ENCODE results near the gene TBPL1. TPM values are rescaled to one million over a fixed set of nuclear protein-coding genes. Genes with fewer than 3 reads are reported as not detected.

Gene TBPL1
- total and polyA plus RNA-seq, 2 of the 8 experiments (the other 6 are each of a cell fraction or from before 2014, with no cell fraction given): 32.5 to 67.0 TPM

DNA sequence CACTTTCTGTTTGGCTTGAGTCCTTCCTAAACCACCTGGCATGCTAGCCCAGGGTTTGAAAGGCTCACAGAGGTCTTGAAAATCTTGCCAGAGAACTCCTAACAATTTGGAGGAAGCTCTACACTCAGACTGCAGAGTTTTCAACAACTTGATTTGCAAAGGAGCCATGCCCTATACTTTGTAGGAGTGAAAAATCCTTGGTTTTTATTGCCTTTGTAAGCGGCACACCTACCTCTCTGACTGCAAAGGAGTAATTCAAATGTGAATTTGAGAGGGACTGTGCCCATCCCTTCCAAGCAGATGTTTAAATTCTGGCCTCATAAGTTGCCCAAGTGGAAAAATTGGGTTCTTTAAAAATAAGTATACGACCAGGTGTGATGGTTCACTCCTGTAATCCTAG lies 58.0 kb downstream of the TBPL1 start:
- H3K4ac ChIP-seq (replicated peaks; ENCODE audit: insufficient read length, low read depth, low read length): no peak overlapping the region
- H3K18ac ChIP-seq (ENCODE audit: extremely low read depth, low read length): no peak overlapping the region
- FAIRE-seq (no peak), DNase-seq (ENCODE audit: low read depth in 1 of 2, low spot score in 2 of 2) (no peak)
- H4K91ac ChIP-seq (replicated peaks; ENCODE audit: insufficient read length, low read length): no peak overlapping the region
- H3K79me2 ChIP-seq (ENCODE audit: control insufficient read depth in 1 of 2, insufficient read depth in 2 of 2, low read length in 2 of 2): no peaks in the 10 kb centered on the region
- H4K5ac ChIP-seq (ENCODE audit: insufficient read length, low read depth, low read length): no peak overlapping the region
- no peak overlapping the region for H2BK5ac ChIP-seq (ENCODE audit: low read depth, low read length)
- H3K27ac ChIP-seq (ENCODE audit: low read depth, low read length): no peak overlapping the region
- no peak overlapping the region for H3K14ac ChIP-seq (ENCODE audit: insufficient read length)
- H3K36me3 ChIP-seq (ENCODE audit: control insufficient read depth in 2 of 4, insufficient read depth in 4 of 4, low read length in 3 of 4): no peaks in the 10 kb centered on the region
- ChIA-PET CTCF (ENCODE audit: partially characterized antibody) (interaction anchor here (1.3 to 1.6 kb wide), 4 partner anchors 34 to 86 kb away, joined by 3 to 8 read pairs (median 4); no protein-coding TSS in a partner anchor), POLR2A (ENCODE audit: partially characterized antibody) (no interaction called here)
- H4K20me1 ChIP-seq (replicated peaks in 1 of 2; ENCODE audit: control insufficient read depth in 1 of 2, insufficient read depth in 2 of 2, low read length in 2 of 2): no peaks in the 10 kb centered on the region
- H2BK15ac ChIP-seq (ENCODE audit: low read length): no peak overlapping the region
- no peak overlapping the region for H2BK120ac ChIP-seq (replicated peaks; ENCODE audit: low read depth, low read length)
- H2AFZ ChIP-seq (ENCODE audit: low read length): no peak overlapping the region
- H3K23ac ChIP-seq (ENCODE audit: insufficient read length): no peak overlapping the region
- H2BK12ac ChIP-seq (ENCODE audit: low read depth, low read length): no peak overlapping the region
- TF ChIP-seq TBP (IDR thresholded peaks at IDR 0.05; ENCODE audit: low read depth, low read length): no peak
- TF ChIP-seq, protein P1, sequence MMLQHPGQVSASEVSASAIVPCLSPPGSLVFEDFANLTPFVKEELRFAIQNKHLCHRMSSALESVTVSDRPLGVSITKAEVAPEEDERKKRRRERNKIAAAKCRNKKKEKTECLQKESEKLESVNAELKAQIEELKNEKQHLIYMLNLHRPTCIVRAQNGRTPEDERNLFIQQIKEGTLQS (IDR thresholded peaks at IDR 0.05; ENCODE audit: insufficient read depth, low read depth, low read length): no peak
- no peak for TF ChIP-seq KDM5A (IDR thresholded peaks at IDR 0.05; ENCODE audit: low read length)
- no peak for TF ChIP-seq CBX8 (IDR thresholded peaks at IDR 0.05; ENCODE audit: borderline replicate concordance, low read depth, low read length)
- TF ChIP-seq KDM4A (IDR thresholded peaks at IDR 0.05; ENCODE audit: low read depth, low read length, severe bottlenecking): no peak
- TF ChIP-seq ZNF274 (IDR thresholded peaks at IDR 0.05; ENCODE audit: borderline replicate concordance, extremely low read depth, low read length): no peak
- TF ChIP-seq GABPA (IDR thresholded peaks at IDR 0.05; ENCODE audit: borderline replicate concordance, insufficient read depth, low read length): no peak
- no peak for TF ChIP-seq TEAD4 (IDR thresholded peaks at IDR 0.05; ENCODE audit: low read depth, low read length)
- no peak for TF ChIP-seq TAF1 (IDR thresholded peaks at IDR 0.05; ENCODE audit: low read depth, low read length)
- TF ChIP-seq EGR1 (IDR thresholded peaks at IDR 0.05; ENCODE audit: borderline replicate concordance, low read depth, low read length): no peak
- no peak for TF ChIP-seq NANOG (IDR thresholded peaks at IDR 0.05; ENCODE audit: insufficient read depth, low read depth, low read length, poor library complexity, severe bottlenecking)
- H3K4me3 ChIP-seq (ENCODE audit: extremely low read depth in 1 of 4, insufficient read depth in 2 of 4, low read depth in 3 of 4, low read length in 4 of 4): no peak overlapping the region
- H3K9ac ChIP-seq (replicated peaks in 1 of 4; ENCODE audit: extremely low read depth in 1 of 4, low read depth in 3 of 4, low read length in 3 of 4): no peak overlapping the region
- no peak overlapping the region for H3K4me2 ChIP-seq (ENCODE audit: insufficient read depth in 1 of 2, low read depth in 2 of 2, low read length in 2 of 2)
- no peaks in the 10 kb centered on the region for H3K23me2 ChIP-seq (ENCODE audit: low read depth, low read length)
- WGBS, 2 experiments (ENCODE audit: extremely low coverage in 1 of 2, insufficient coverage in 1 of 2, insufficient read length in 1 of 2, insufficient replicate concordance in 2 of 2, low coverage in 1 of 2, low lambda C conversion rate in 2 of 2, missing lambda C conversion rate in 1 of 2): 78% methylated on average over 2 of the region's 2 CpGs; no CpG with 5 or more reads in 1 of the 2 experiments
- H3K4me1 ChIP-seq (replicated peaks in 1 of 4; ENCODE audit: control insufficient read depth in 3 of 4, insufficient read depth in 4 of 4, low read length in 3 of 4): peaks cover 0 to 3% (median 1%) of the 10 kb centered on the region in 4 experiments; a peak in 2 of 7 replicates
- no peak overlapping the region for H3K56ac ChIP-seq (replicated peaks; ENCODE audit: insufficient read length, low read depth, low read length)
- H2AK5ac ChIP-seq (ENCODE audit: low read depth, low read length): no peak overlapping the region
- H2BK20ac ChIP-seq (ENCODE audit: low read length): no peak overlapping the region
- no peaks in the 10 kb centered on the region for H3K79me1 ChIP-seq (ENCODE audit: low read depth, low read length)
- no peaks in the 10 kb centered on the region for H3K9me3 ChIP-seq (ENCODE audit: insufficient read depth in 2 of 2, low read depth in 1 of 2, low read length in 1 of 2)
- H4K8ac ChIP-seq (ENCODE audit: extremely low read depth, insufficient read depth, low read length): no peak overlapping the region
- no peaks in the 10 kb centered on the region for H3K27me3 ChIP-seq (replicated peaks in 1 of 4; ENCODE audit: control insufficient read depth in 3 of 4, extremely low read depth in 1 of 4, insufficient read depth in 3 of 4, low read length in 3 of 4)
